ENCODE data around the gene SFTPA1.
"Not testable (repeated sequence)": the region's sequence is repeated elsewhere in the genome, so short reads cannot be mapped to it uniquely, and the experiment has no call there.

The SFTPA1 gene

DNA sequence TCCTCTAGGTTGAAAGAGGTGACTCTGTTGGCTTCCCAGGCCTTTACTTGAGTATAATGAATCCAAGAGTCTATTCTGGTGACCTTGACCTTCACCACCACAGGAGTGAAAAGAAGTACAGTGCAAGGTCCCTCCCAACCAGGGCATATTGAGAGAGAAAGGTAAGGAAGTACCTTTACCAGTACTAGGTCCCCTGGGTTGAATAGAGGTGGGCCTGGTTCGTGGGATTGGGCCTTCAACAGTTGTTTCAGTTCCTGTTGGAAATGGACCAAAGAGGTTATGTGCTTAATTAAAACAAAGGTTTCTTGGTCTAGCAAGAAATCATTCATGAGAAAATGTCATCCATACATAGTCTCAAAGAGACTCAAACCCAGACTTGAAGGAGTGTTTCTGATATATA is 6.4 kb upstream of the SFTPA1 start:
- no peaks in the 10 kb centered on the region for H3K79me2 ChIP-seq (ENCODE audit: insufficient read depth, low read length)
- H3K27ac ChIP-seq (ENCODE audit: low read depth, low read length): no peak overlapping the region
- no peak overlapping the region for H3K4me3 ChIP-seq (ENCODE audit: insufficient read depth, low read length, poor library complexity, severe bottlenecking)
- no peak overlapping the region for H3K4me2 ChIP-seq (ENCODE audit: low read depth, low read length, poor library complexity, severe bottlenecking)
- TF ChIP-seq, protein P1, sequence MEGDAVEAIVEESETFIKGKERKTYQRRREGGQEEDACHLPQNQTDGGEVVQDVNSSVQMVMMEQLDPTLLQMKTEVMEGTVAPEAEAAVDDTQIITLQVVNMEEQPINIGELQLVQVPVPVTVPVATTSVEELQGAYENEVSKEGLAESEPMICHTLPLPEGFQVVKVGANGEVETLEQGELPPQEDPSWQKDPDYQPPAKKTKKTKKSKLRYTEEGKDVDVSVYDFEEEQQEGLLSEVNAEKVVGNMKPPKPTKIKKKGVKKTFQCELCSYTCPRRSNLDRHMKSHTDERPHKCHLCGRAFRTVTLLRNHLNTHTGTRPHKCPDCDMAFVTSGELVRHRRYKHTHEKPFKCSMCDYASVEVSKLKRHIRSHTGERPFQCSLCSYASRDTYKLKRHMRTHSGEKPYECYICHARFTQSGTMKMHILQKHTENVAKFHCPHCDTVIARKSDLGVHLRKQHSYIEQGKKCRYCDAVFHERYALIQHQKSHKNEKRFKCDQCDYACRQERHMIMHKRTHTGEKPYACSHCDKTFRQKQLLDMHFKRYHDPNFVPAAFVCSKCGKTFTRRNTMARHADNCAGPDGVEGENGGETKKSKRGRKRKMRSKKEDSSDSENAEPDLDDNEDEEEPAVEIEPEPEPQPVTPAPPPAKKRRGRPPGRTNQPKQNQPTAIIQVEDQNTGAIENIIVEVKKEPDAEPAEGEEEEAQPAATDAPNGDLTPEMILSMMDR (IDR thresholded peaks at IDR 0.05; ENCODE audit: insufficient read depth, low read length, poor library complexity, severe bottlenecking): no peak
- no peak for TF ChIP-seq EZH2phosphoT487 (conservative IDR thresholded peaks at IDR 0.05; ENCODE audit: low read length)
- H2AFZ ChIP-seq (ENCODE audit: low read depth, low read length, severe bottlenecking): no peak overlapping the region
- H3K27me3 ChIP-seq (ENCODE audit: low read length): no peaks in the 10 kb centered on the region
- H3K36me3 ChIP-seq (ENCODE audit: low read length): no peaks in the 10 kb centered on the region
- H4K20me1 ChIP-seq (ENCODE audit: low read depth, low read length): no peaks in the 10 kb centered on the region
- H3F3A ChIP-seq (ENCODE audit: insufficient read depth): peaks cover 4% of the 10 kb centered on the region; the same call in 1 of the 2 replicates
- no peak overlapping the region for H3K9ac ChIP-seq (ENCODE audit: low read length)
- H3K9me2 ChIP-seq (replicated peaks; ENCODE audit: insufficient read depth, low read length): no peaks in the 10 kb centered on the region
- no peaks in the 10 kb centered on the region for H3K9me3 ChIP-seq (ENCODE audit: insufficient read depth, low read length)

DNA sequence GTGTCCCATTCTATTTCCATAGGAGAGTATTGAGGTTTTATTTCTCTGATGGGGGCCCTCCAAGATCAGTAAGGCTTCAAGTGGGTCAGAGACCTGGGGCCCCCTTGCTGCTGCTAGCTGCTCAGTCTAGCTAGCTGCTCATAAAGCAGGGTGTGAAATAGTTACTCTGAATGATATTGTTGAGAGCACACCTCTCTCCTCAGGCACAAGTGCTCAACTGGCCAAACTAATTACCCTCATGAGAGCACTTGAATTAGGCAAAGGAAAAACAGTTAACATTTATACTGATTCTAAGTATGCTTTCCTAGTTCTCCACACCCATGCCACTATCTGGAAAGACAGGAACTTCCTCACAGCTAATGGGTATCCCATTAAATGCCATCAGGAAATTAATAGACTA is 5.4 kb upstream of the SFTPA1 start:
- Histone ChIP-seq H3K4me2 (ENCODE audit: low read depth, low read length, poor library complexity, severe bottlenecking) (no peak overlapping the region), H3K9ac (ENCODE audit: low read length) (no peak overlapping the region), H3K27me3 (ENCODE audit: low read length) (no peaks in the 10 kb centered on the region), H3K36me3 (ENCODE audit: low read length) (no peaks in the 10 kb centered on the region), H3K4me3 (ENCODE audit: insufficient read depth, low read length, poor library complexity, severe bottlenecking) (no peak overlapping the region), H3K79me2 (ENCODE audit: insufficient read depth, low read length) (no peaks in the 10 kb centered on the region), H4K20me1 (ENCODE audit: low read depth, low read length) (no peaks in the 10 kb centered on the region), H3K27ac (ENCODE audit: low read depth, low read length) (no peak overlapping the region), H3F3A (ENCODE audit: insufficient read depth) (peaks cover 4% of the 10 kb centered on the region; the same call in 1 of the 2 replicates), H3K9me2 (replicated peaks; ENCODE audit: insufficient read depth, low read length) (no peaks in the 10 kb centered on the region), H3K9me3 (ENCODE audit: insufficient read depth, low read length) (no peaks in the 10 kb centered on the region), H2AFZ (ENCODE audit: low read depth, low read length, severe bottlenecking) (no peak overlapping the region)
- TF ChIP-seq EZH2phosphoT487 (conservative IDR thresholded peaks at IDR 0.05; ENCODE audit: low read length): no peak
- TF ChIP-seq, protein P1 (IDR thresholded peaks at IDR 0.05; ENCODE audit: insufficient read depth, low read length, poor library complexity, severe bottlenecking): no peak

DNA sequence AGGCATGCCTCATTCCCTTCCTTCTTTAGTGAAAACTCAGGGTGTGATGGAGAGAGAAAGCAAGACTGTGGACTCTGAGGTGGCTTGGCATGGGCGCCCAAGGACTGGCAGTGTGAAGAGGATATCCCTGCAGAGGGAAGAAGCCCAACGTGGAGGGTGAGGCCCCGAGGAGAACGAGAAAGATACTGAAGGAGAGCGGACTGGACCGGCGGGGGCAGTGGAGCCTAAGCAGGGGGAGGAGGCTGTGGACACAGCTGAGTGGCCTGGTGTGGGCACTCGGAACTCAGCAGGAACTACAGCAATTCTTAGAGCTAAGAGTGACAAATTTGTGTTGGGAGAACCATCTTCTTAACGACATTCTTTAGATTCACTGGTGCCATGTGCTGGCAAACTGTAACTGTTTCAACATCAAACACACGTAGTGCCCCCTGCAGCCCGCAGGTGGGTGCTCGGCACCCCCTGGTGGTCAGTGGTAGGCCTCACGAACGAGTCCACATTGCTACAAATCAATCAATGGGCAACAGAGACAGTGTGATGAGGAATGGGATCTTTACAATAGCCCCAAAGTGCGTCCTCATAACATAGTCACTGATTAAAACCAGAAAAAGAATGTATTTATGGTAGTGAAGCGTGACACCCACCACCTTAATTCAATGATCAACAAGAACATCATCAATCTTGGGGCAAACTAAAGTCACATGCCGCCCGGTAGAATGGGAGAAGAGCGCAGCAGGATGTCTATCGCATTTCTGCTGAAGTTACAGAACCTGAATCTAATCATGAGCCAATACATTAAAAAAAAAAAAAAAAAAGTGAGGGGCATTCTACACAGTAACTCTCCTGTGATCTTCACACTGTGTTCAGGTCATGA is 2.0 kb upstream of the SFTPA1 start:
- H2AFZ ChIP-seq (ENCODE audit: low read depth, low read length, severe bottlenecking): no peak overlapping the region

DNA sequence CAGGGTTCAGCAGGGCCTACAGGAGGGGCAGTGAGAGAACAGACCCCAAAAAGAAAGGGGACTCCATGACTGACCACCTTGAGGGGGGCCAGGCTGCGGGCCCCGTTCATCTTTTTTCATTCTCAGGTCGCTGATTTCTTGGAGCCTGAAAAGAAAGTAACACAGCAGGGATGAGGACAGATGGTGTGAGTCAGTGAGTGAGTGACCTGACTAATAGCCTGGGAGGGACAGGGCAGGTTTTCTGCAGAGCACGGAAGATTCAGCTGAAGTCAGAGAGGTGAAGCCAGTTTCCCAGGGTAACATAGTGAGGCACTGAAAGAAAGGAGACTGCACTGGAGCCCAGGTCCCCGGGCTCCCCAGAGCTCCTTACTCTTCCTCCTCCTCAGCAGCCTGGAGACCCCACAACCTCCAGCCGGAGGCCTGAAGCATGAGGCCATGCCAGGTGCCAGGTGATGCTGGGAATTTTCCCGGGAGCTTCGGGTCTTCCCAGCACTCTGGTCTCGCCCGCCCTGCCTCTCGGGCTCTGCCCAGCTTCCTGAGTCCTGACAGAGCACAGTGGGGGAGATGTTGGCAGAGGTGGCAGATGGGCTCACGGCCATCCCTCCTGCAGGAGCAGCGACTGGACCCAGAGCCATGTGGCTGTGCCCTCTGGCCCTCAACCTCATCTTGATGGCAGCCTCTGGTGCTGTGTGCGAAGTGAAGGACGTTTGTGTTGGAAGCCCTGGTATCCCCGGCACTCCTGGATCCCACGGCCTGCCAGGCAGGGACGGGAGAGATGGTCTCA is 646 bp downstream of the SFTPA1 start:
- H3K79me2 ChIP-seq (ENCODE audit: insufficient read depth, low read length); H4K20me1 ChIP-seq (ENCODE audit: low read depth, low read length); H3K27me3 ChIP-seq (ENCODE audit: low read length); H3K4me2 ChIP-seq (ENCODE audit: low read depth, low read length, poor library complexity, severe bottlenecking); H3K4me3 ChIP-seq (ENCODE audit: insufficient read depth, low read length, poor library complexity, severe bottlenecking); H3K9me3 ChIP-seq (ENCODE audit: insufficient read depth, low read length); H3K27ac ChIP-seq (ENCODE audit: low read depth, low read length); H3F3A ChIP-seq (ENCODE audit: insufficient read depth); H2AFZ ChIP-seq (ENCODE audit: low read depth, low read length, severe bottlenecking); H3K9me2 ChIP-seq (replicated peaks; ENCODE audit: insufficient read depth, low read length); H3K36me3 ChIP-seq (ENCODE audit: low read length); H3K9ac ChIP-seq (ENCODE audit: low read length): not testable (repeated sequence)

More for the DNA sequence above, 2.0 kb upstream of the SFTPA1 start:
- H3K27me3 ChIP-seq (ENCODE audit: low read length): no peaks in the 10 kb centered on the region
- no peaks in the 10 kb centered on the region for H3K9me2 ChIP-seq (replicated peaks; ENCODE audit: insufficient read depth, low read length)
- no peaks in the 10 kb centered on the region for H4K20me1 ChIP-seq (ENCODE audit: low read depth, low read length)
- no peaks in the 10 kb centered on the region for H3K79me2 ChIP-seq (ENCODE audit: insufficient read depth, low read length)
- H3K4me3 ChIP-seq (ENCODE audit: insufficient read depth, low read length, poor library complexity, severe bottlenecking): no peak overlapping the region
- H3K36me3 ChIP-seq (ENCODE audit: low read length): no peaks in the 10 kb centered on the region
- no peaks in the 10 kb centered on the region for H3F3A ChIP-seq (ENCODE audit: insufficient read depth)
- H3K4me2 ChIP-seq (ENCODE audit: low read depth, low read length, poor library complexity, severe bottlenecking): no peak overlapping the region
- no peak overlapping the region for H3K9ac ChIP-seq (ENCODE audit: low read length)
- no peaks in the 10 kb centered on the region for H3K9me3 ChIP-seq (ENCODE audit: insufficient read depth, low read length)
- H3K27ac ChIP-seq (ENCODE audit: low read depth, low read length): no peak overlapping the region
- no peak for TF ChIP-seq EZH2phosphoT487 (conservative IDR thresholded peaks at IDR 0.05; ENCODE audit: low read length)
- TF ChIP-seq, protein P1 (IDR thresholded peaks at IDR 0.05; ENCODE audit: insufficient read depth, low read length, poor library complexity, severe bottlenecking): peak; percentile 65
